GM21717 (cell line): Measurements from ENCODE around the gene UGT1A5.
"Not testable (repeated sequence)": the region's sequence is repeated elsewhere in the genome, so short reads cannot be mapped to it uniquely, and the experiment has no call there.

Experiments
- ATAC-seq: cut with Tn5 transposase; IDR thresholded peaks from one replicate; pipeline ENCODE4 v1.9.1; 2021; ENCODE audit warnings: mild to moderate bottlenecking, moderate library complexity; ENCODE audit not compliant: unreplicated experiment

UGT1A5 gene

GRCh38 chr2:233693963-233694362, 18.7 kb upstream of the UGT1A5 start:
- ATAC-seq: no peak

- no peak for ATAC-seq
Measured at GRCh38 chr2:233698740-233699139, 14.0 kb upstream of the UGT1A5 start.

- no peak for ATAC-seq
Measured at GRCh38 chr2:233699424-233700027, 13.2 kb upstream of the UGT1A5 start.

- no peak for ATAC-seq
Measured at GRCh38 chr2:233700028-233700635, 12.6 kb upstream of the UGT1A5 start.

GRCh38 chr2:233700842-233701241, 11.9 kb upstream of the UGT1A5 start:
- not testable (repeated sequence) for ATAC-seq

- ATAC-seq: no peak
Measured at GRCh38 chr2:233702238-233702637, 10.5 kb upstream of the UGT1A5 start.

- no peak for ATAC-seq
Measured at GRCh38 chr2:233705911-233706506, 6.7 kb upstream of the UGT1A5 start.

GRCh38 chr2:233706720-233707119, 6.0 kb upstream of the UGT1A5 start:
- ATAC-seq: no peak

- no peak for ATAC-seq
Measured at GRCh38 chr2:233707940-233708644, 4.6 kb upstream of the UGT1A5 start.

- no peak for ATAC-seq
Measured at GRCh38 chr2:233708942-233709341, 3.8 kb upstream of the UGT1A5 start.

GRCh38 chr2:233711312-233712008, 1.2 kb upstream of the UGT1A5 start:
- ATAC-seq: peak; percentile 69

- no peak for ATAC-seq
Measured at GRCh38 chr2:233713262-233713615, 532 bp downstream of the UGT1A5 start.

GRCh38 chr2:233714121-233714520, 1.4 kb downstream of the UGT1A5 start:
- ATAC-seq: no peak

GRCh38 chr2:233718552-233718951, 5.8 kb downstream of the UGT1A5 start, which contains the start of gene UGT1A4:
Gene UGT1A4, plus strand, starts transcription at chr2:233718736. Its CDS starts 85 bp downstream, at chr2:233718821.
- ATAC-seq: no peak

GRCh38 chr2:233728723-233729301, 16.1 kb downstream of the UGT1A5 start, which contains the start of gene UGT1A3:
Gene UGT1A3, plus strand, starts transcription at chr2:233729042. Its CDS starts 85 bp downstream, at chr2:233729127.
- ATAC-seq: no peak

- ATAC-seq: not testable (repeated sequence)
Measured at GRCh38 chr2:233736868-233737653, 24.4 kb downstream of the UGT1A5 start.

GRCh38 chr2:233740870-233741269, 28.2 kb downstream of the UGT1A5 start:
- ATAC-seq: no peak

- ATAC-seq: no peak
Measured at GRCh38 chr2:233743464-233744259, 31.0 kb downstream of the UGT1A5 start.
